HEK293T (cell line): ENCODE results near the gene KCNK7.

Experiments used
- FOXK2 ChIP-seq: fragments of 450-650 bp; IDR thresholded peaks from 2 replicates; pipeline ENCODE4 v1.6.1; 2016; ENCODE audit warnings: mild to moderate bottlenecking
- FOXM1 ChIP-seq: fragments of 450-650 bp; IDR thresholded peaks from 2 replicates; pipeline ENCODE4 v1.6.1; 2017; ENCODE audit warnings: mild to moderate bottlenecking, borderline replicate concordance
- LEF1 ChIP-seq: fragments of 450-650 bp; IDR thresholded peaks from 2 replicates; pipeline ENCODE4 v1.6.1; 2017; ENCODE audit warnings: mild to moderate bottlenecking, borderline replicate concordance
- SP1 ChIP-seq: fragments of 450-650 bp; IDR thresholded peaks from 2 replicates; pipeline ENCODE4 v1.6.1; 2017
- SUZ12 ChIP-seq: fragments of 450-650 bp; IDR thresholded peaks from 2 replicates; pipeline ENCODE4 v1.6.1; 2016; ENCODE audit warnings: mild to moderate bottlenecking
- ZNF384 ChIP-seq: fragments of 450-650 bp; IDR thresholded peaks from 2 replicates; pipeline ENCODE4 v1.6.1; 2016

DNA sequence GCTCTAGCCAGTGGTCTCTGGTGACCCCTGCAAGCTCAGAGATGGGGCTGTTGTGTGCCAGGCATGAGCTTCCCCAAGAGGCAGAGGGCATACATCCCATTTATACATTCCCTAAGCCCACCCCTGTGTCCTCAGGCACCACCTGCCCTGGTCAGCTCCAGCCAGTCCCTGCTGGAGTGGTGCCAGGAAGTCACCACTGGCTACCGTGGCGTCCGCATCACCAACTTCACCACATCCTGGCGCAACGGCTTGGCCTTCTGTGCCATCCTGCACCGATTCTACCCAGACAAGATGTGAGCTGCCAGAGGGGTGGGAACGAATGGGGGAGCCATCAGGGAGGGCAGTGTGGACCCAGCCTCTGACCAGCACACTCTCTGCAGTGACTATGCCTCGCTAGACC lies 11.5 kb downstream of the KCNK7 start:
- TF ChIP-seq SP1 = no peak
- no peak for TF ChIP-seq FOXK2
- no peak for TF ChIP-seq FOXM1
- no peak for TF ChIP-seq ZNF384
- TF ChIP-seq SUZ12 = no peak
- TF ChIP-seq LEF1 = no peak
